ENCODE measurements around the gene GUCY1A1. TPM values are rescaled to one million over a fixed set of nuclear protein-coding genes. Genes with fewer than 3 reads are reported as not detected.

GUCY1A1 gene
- total RNA-seq, 1 donor from 2014 or later = 29.4 TPM

DNA sequence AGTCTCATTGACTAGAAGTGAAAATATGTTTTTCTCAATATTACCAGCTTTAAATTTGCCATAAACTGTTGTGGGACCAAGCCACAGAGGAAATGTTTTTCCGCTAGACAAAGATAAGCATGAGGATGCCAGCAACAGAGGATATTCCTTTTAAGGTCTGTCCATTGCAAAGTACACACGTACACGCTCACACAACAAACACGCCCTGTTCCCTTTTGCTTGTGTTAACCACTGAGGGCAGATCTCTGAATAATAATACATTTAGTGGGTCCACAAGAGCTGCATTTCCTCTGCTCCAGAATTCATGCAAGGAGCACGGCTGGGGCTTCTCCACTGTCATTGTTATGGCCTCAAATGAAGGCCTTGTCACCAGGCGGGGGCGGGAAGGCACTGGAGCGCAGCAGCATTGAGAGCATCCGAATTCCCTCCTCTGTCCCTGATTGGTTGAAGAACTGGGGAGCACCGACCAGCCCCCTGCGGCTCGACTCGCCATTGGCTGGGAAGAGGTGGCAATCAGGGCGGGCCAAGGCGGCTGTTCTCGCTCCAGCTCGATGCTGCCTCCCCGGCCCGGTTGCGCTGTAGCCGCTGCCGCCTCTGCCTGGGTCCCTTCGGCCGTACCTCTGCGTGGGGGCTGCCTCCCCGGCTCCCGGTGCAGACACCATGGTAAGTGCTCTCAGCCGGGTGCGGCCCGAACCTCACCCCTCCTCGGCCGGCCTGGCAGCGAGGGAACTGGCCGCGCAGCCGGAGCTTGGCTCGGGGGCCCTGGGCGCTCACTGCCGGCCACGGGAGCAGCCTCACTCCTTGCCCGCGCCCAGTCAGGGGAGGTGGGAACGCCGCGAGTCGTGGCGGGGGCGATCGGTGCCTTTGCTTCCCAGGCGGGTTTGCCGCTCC, 92.1 kb downstream of the GUCY1A1 start, which contains the start of gene GUCY1B1:
GUCY1B1 (plus strand) TSS at position 541 of the 891 bp plus-strand sequence; CDS start at position 661, 120 bp downstream.
- Mint-ChIP-seq H3K27me3 (ENCODE audit: low read depth) (no peaks in the 10 kb centered on the region), H3K9me3 (ENCODE audit: low read depth) (peaks cover 2% of the 10 kb centered on the region), H3K36me3 (ENCODE audit: low read depth) (no peaks in the 10 kb centered on the region), H3K4me1 (ENCODE audit: low read depth) (peaks cover 26% of the 10 kb centered on the region), H3K4me3 (ENCODE audit: unreplicated experiment) (peak within 1 kb of the TSS; percentile 71), H3K27ac (ENCODE audit: unreplicated experiment) (peak within 1 kb of the TSS; percentile 68)
- TF ChIP-seq, protein P1, sequence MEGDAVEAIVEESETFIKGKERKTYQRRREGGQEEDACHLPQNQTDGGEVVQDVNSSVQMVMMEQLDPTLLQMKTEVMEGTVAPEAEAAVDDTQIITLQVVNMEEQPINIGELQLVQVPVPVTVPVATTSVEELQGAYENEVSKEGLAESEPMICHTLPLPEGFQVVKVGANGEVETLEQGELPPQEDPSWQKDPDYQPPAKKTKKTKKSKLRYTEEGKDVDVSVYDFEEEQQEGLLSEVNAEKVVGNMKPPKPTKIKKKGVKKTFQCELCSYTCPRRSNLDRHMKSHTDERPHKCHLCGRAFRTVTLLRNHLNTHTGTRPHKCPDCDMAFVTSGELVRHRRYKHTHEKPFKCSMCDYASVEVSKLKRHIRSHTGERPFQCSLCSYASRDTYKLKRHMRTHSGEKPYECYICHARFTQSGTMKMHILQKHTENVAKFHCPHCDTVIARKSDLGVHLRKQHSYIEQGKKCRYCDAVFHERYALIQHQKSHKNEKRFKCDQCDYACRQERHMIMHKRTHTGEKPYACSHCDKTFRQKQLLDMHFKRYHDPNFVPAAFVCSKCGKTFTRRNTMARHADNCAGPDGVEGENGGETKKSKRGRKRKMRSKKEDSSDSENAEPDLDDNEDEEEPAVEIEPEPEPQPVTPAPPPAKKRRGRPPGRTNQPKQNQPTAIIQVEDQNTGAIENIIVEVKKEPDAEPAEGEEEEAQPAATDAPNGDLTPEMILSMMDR (IDR thresholded peaks at IDR 0.05) = peak; percentile 76
- DNase-seq (ENCODE audit: low spot score) = peak; percentile 97

DNA sequence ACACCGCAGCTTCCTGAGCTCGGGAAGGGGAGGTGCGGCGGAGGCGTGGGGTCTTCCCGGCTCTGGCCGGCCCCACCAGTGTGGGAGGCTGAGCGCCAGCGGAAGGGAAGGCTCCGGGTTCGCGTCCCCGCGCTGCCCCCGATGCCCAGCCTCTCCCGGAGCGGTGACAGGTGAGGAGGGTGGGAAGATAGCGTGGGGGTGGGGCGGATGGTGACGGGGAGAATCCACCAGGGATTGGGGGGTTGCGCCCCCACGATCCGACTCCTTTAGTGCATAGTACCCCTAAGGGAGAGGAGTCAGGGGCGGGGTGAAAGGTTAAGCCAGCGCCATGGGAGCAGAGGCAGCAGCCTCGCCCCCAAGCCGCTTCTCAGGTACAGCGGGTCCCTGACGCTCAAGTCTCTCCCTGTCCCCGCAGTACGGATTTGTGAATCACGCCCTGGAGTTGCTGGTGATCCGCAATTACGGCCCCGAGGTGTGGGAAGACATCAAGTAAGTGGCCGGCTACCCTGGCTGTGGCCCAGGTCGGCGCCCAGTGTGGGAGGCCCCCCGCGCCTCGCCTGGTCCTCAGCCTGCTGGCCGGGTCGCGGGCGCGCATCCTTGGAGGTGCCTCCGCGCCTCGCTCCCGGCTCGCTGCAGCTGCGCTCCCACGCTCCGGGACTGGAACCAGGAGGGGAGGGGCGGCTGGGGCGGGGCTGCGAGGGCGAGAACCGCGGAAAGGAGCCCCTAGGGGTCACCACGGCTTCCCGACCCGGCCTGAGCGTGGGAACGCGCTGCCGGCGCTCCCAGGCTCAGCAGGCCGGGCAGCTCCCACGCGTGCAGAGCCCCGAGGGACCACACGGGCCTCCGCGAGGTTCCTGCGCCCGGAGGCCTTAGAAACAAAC, 93.0 kb downstream of the GUCY1A1 start:
- TF ChIP-seq, protein P1 (IDR thresholded peaks at IDR 0.05) = no peak
- H3K4me3 Mint-ChIP-seq (ENCODE audit: unreplicated experiment) = peak overlapping the region; percentile 71
- H3K4me1 Mint-ChIP-seq (ENCODE audit: low read depth) = peaks cover 26% of the 10 kb centered on the region
- H3K36me3 Mint-ChIP-seq (ENCODE audit: low read depth) = no peaks in the 10 kb centered on the region
- peaks cover 2% of the 10 kb centered on the region for H3K9me3 Mint-ChIP-seq (ENCODE audit: low read depth)
- peak overlapping the region; percentile 45 for H3K27ac Mint-ChIP-seq (ENCODE audit: unreplicated experiment)
- H3K27me3 Mint-ChIP-seq (ENCODE audit: low read depth) = no peaks in the 10 kb centered on the region
- DNase-seq (ENCODE audit: low spot score) = peak; percentile 89

DNA sequence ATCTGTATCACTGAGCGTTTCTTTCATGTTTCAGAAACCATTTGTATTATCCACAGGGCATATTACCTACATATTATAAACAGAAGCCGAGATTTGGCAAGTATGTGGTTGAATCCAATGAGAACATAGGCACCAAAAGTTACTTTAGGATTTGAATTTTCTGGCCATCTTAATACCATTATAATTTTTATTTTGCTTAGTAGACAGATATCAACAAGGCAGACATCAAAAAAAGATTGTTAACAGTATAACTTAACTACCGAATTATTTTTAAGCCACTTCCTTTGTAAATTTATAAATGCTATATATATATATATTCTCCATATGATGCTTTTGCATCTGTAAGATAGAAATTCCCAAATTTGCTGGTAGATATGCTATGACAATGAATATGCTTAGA, 94.4 kb downstream of the GUCY1A1 start:
- H3K4me3 Mint-ChIP-seq (ENCODE audit: unreplicated experiment) = no peak overlapping the region
- TF ChIP-seq, protein P1 (IDR thresholded peaks at IDR 0.05) = no peak

DNA sequence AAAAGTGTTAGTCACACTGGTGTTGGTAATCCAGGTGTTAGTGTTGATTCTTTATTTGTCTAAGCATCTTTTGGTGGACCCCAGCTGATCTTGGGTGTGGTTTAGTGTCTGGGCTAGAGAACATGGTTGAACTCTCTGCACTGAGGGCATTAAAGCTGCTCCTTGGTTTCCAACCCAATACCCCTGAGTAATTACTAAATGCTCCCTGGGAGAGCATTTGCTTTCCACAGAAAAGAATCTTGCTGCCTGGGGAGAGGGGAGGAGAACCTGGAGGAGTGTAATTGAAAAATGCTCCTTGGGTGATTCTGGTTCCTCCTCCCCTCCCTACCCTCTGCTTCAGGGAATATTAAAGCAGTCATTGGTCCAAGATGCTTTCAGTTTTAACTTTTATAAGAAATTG, 95.3 kb downstream of the GUCY1A1 start:
- peaks cover 2% of the 10 kb centered on the region for H3K9me3 Mint-ChIP-seq (ENCODE audit: low read depth)
- peak overlapping the region; percentile 22 for H3K27ac Mint-ChIP-seq (ENCODE audit: unreplicated experiment)
- H3K4me3 Mint-ChIP-seq (ENCODE audit: unreplicated experiment) = no peak overlapping the region
- DNase-seq (ENCODE audit: low spot score) = no peak
- H3K36me3 Mint-ChIP-seq (ENCODE audit: low read depth) = peaks cover 2% of the 10 kb centered on the region
- no peaks in the 10 kb centered on the region for H3K27me3 Mint-ChIP-seq (ENCODE audit: low read depth)
- peaks cover 26% of the 10 kb centered on the region for H3K4me1 Mint-ChIP-seq (ENCODE audit: low read depth)
- TF ChIP-seq, protein P1 (IDR thresholded peaks at IDR 0.05) = no peak

More for the DNA sequence above, 94.4 kb downstream of the GUCY1A1 start:
- DNase-seq (ENCODE audit: low spot score) = no peak
- Mint-ChIP-seq H3K4me1 (ENCODE audit: low read depth) (peaks cover 26% of the 10 kb centered on the region), H3K27me3 (ENCODE audit: low read depth) (no peaks in the 10 kb centered on the region), H3K36me3 (ENCODE audit: low read depth) (peaks cover 2% of the 10 kb centered on the region), H3K27ac (ENCODE audit: unreplicated experiment) (no peak overlapping the region), H3K9me3 (ENCODE audit: low read depth) (peaks cover 2% of the 10 kb centered on the region)

DNA sequence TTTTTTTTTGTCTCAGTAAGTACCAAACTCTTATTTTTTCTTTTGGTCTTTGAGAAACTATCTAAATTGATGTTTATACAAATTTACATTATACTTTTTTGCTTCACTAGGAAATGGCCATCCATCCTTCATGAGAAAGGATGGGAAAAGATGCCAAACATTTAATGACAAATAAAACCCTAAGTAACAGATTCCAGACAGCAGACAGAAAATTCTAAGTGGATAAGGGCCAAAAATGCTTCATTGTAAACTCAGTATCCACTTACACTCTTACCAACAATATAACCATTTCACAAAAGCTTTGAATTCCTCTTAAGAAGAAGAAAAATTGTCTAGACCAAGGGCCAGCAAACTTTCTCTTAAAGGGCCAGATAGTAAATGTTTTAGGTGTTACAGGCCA, 95.7 kb downstream of the GUCY1A1 start:
- no peak for DNase-seq (ENCODE audit: low spot score)
- peak overlapping the region; percentile 22 for H3K27ac Mint-ChIP-seq (ENCODE audit: unreplicated experiment)
- no peaks in the 10 kb centered on the region for H3K27me3 Mint-ChIP-seq (ENCODE audit: low read depth)
- peaks cover 2% of the 10 kb centered on the region for H3K9me3 Mint-ChIP-seq (ENCODE audit: low read depth)
- TF ChIP-seq, protein P1 (IDR thresholded peaks at IDR 0.05) = no peak
- peaks cover 26% of the 10 kb centered on the region for H3K4me1 Mint-ChIP-seq (ENCODE audit: low read depth)
- peaks cover 2% of the 10 kb centered on the region for H3K36me3 Mint-ChIP-seq (ENCODE audit: low read depth)
- no peak overlapping the region for H3K4me3 Mint-ChIP-seq (ENCODE audit: unreplicated experiment)
